SK-N-SH treated with all-trans-retinoic acid at 6 μM for 48 hours (cell line): ENCODE data around the gene TAF5.

Experiments used
- ATAC-seq: fragments of 200-7000 bp; cut with Tn5 transposase; 3 replicates; pipeline ENCODE4 v1.9.1; 2020; ENCODE audit warnings: mild to moderate bottlenecking, moderate library complexity
- ARNTL ChIP-seq: fragments of 450-650 bp; formaldehyde crosslinking; IDR thresholded peaks from 2 replicates; pipeline ENCODE4 v1.5.0; 2020; ENCODE audit warnings: low read depth, mild to moderate bottlenecking, moderate library complexity, borderline replicate concordance
- BACH2 ChIP-seq: fragments of 250-450 bp; sonication (Bioruptor Pico); IDR thresholded peaks from 2 replicates; pipeline ENCODE4 v1.9.0; 2021; ENCODE audit warnings: mild to moderate bottlenecking, borderline replicate concordance
- CSDC2 ChIP-seq: fragments of 250-450 bp; sonication (Bioruptor Pico); IDR thresholded peaks from 2 replicates; pipeline ENCODE4 v1.5.0; 2020; ENCODE audit warnings: mild to moderate bottlenecking, moderate library complexity
- ESRRG ChIP-seq: fragments of 250-450 bp; sonication (Bioruptor Pico); IDR thresholded peaks from 2 replicates; pipeline ENCODE4 v1.6.1; 2021; ENCODE audit warnings: mild to moderate bottlenecking
- GLIS3 ChIP-seq: fragments of 250-450 bp; sonication (Bioruptor Pico); IDR thresholded peaks from 2 replicates; pipeline ENCODE4 v1.5.0; 2020; ENCODE audit warnings: mild to moderate bottlenecking, moderate library complexity
- ISL1 ChIP-seq: fragments of 250-450 bp; sonication (Bioruptor Pico); IDR thresholded peaks from 2 replicates; pipeline ENCODE4 v2.1.2; 2022; ENCODE audit warnings: mild to moderate bottlenecking, moderate library complexity
- PPARA ChIP-seq: fragments of 250-450 bp; sonication (Bioruptor Pico); IDR thresholded peaks from 2 replicates; pipeline ENCODE4 v1.5.0; 2020; ENCODE audit warnings: mild to moderate bottlenecking, borderline replicate concordance
- RARB ChIP-seq: fragments of 250-450 bp; sonication (Bioruptor Pico); IDR thresholded peaks from 2 replicates; pipeline ENCODE4 v1.8.0; 2021; ENCODE audit warnings: mild to moderate bottlenecking, moderate library complexity
- SNAI2 ChIP-seq: fragments of 250-450 bp; sonication (Bioruptor Pico); IDR thresholded peaks from 2 replicates; pipeline ENCODE4 v1.5.0; 2020; ENCODE audit warnings: mild to moderate bottlenecking, moderate library complexity
- TCF4 ChIP-seq: fragments of 250-450 bp; sonication (Bioruptor Pico); IDR thresholded peaks from 2 replicates; pipeline ENCODE4 v1.8.0; 2021; ENCODE audit warnings: mild to moderate bottlenecking, moderate library complexity, borderline replicate concordance
- TOX ChIP-seq: fragments of 250-450 bp; sonication (Bioruptor Pico); IDR thresholded peaks from 2 replicates; pipeline ENCODE4 v1.8.0; 2021; ENCODE audit warnings: mild to moderate bottlenecking, moderate library complexity, borderline replicate concordance
- ZFP3 ChIP-seq: fragments of 250-450 bp; sonication (Bioruptor Pico); IDR thresholded peaks from 2 replicates; pipeline ENCODE4 v1.5.0; 2020; ENCODE audit warnings: mild to moderate bottlenecking, moderate library complexity
- ZFP30 ChIP-seq: fragments of 450-650 bp; formaldehyde crosslinking; IDR thresholded peaks from 2 replicates; pipeline ENCODE4 v1.5.0; 2022; ENCODE audit warnings: mild to moderate bottlenecking, moderate library complexity
- ZNF565 ChIP-seq: fragments of 450-650 bp; formaldehyde crosslinking; conservative IDR thresholded peaks from 2 replicates; pipeline ENCODE4 v1.5.0; 2020; ENCODE audit warnings: low read depth, mild to moderate bottlenecking, moderate library complexity
- ZNF70 ChIP-seq: fragments of 450-650 bp; formaldehyde crosslinking; IDR thresholded peaks from 2 replicates; pipeline ENCODE4 v1.5.0; 2020; ENCODE audit warnings: mild to moderate bottlenecking, moderate library complexity
- ZNF8 ChIP-seq: fragments of 450-650 bp; formaldehyde crosslinking; IDR thresholded peaks from 2 replicates; pipeline ENCODE4 v1.5.0; 2020; ENCODE audit warnings: mild to moderate bottlenecking, moderate library complexity
- TF ChIP-seq, protein P1 (sequence below): fragments of 250-450 bp; sonication (Bioruptor Pico); IDR thresholded peaks from 2 replicates; pipeline ENCODE4 v1.8.0; 2021; ENCODE audit warnings: low read depth, mild to moderate bottlenecking, moderate library complexity, borderline replicate concordance
- TF ChIP-seq, protein P2 (sequence below): fragments of 250-450 bp; sonication (Bioruptor Pico); IDR thresholded peaks from 2 replicates; pipeline ENCODE4 v1.5.1; 2021; ENCODE audit warnings: mild to moderate bottlenecking, moderate library complexity
- TF ChIP-seq, protein P3 (sequence below): fragments of 250-450 bp; sonication (Bioruptor Pico); IDR thresholded peaks from 2 replicates; pipeline ENCODE4 v1.5.1; 2020; ENCODE audit warnings: low read depth, mild to moderate bottlenecking, moderate library complexity
- TF ChIP-seq, protein P4 (sequence below): fragments of 250-450 bp; sonication (Bioruptor Pico); IDR thresholded peaks from 2 replicates; pipeline ENCODE4 v1.5.0; 2020; ENCODE audit warnings: mild to moderate bottlenecking, moderate library complexity

TAF5 gene

DNA sequence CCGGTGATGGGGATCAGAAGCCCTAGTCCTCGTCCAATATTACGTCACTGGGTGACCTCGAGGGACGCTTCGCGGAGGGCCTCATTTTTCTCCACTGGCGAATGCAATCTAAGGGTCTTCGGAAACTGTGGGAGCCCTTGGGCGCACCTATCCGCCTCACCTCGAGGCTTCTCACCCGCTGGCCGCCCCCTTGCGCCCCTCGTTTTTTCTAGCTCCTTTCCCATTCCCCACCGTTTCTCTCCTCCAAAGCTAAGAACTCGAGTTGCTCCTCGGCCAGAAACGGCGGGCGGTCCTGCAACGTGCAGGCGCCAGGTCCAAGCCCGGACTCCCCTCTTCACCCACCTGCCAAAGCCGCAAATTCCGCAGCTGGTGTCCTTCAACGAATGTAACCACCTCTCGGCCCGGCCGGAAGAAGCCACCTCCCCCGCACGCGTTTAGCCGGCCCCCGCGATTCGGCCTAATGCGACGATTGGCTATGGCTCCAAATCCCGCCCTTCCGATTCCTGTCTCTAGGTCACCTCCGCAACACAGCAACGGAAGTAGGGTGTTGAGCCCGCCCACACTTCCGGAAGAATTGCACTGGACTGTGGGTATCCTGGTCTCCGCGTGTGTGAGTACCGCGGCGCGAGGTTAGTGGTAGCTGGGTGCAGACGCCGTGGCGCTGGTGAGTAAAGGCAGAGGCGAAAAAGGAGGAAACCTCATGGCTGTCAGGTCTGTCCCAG lies 28.5 kb downstream of the TAF5 start, which contains the start of the genes ATP5MK and PDCD11:
Gene ATP5MK, minus strand, starts transcription at position 409 of the 722 bp plus-strand sequence. CDS start 4,018 bp downstream, outside the sequence.
Gene PDCD11, plus strand, starts transcription at position 560 of the 722 bp plus-strand sequence. CDS start 1,801 bp downstream, outside the sequence.
- TF ChIP-seq CSDC2 (CRISPR knock-in tag) (no peak), ZNF8 (no peak), TCF4 (no peak), ZNF565 (CRISPR knock-in tag) (no peak), ISL1 (CRISPR knock-in tag) (no peak), RARB (CRISPR knock-in tag) (no peak), GLIS3 (CRISPR knock-in tag) (no peak), SNAI2 (CRISPR knock-in tag) (no peak), ZNF70 (CRISPR knock-in tag) (no peak), ZFP3 (CRISPR knock-in tag) (no peak), BACH2 (CRISPR knock-in tag) (no peak), ARNTL (no peak)
- TF ChIP-seq, protein P1, sequence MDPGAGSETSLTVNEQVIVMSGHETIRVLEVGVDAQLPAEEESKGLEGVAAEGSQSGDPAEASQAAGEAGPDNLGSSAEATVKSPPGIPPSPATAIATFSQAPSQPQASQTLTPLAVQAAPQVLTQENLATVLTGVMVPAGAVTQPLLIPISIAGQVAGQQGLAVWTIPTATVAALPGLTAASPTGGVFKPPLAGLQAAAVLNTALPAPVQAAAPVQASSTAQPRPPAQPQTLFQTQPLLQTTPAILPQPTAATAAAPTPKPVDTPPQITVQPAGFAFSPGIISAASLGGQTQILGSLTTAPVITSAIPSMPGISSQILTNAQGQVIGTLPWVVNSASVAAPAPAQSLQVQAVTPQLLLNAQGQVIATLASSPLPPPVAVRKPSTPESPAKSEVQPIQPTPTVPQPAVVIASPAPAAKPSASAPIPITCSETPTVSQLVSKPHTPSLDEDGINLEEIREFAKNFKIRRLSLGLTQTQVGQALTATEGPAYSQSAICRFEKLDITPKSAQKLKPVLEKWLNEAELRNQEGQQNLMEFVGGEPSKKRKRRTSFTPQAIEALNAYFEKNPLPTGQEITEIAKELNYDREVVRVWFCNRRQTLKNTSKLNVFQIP (CRISPR knock-in tag): no peak
- TF ChIP-seq, protein P2, sequence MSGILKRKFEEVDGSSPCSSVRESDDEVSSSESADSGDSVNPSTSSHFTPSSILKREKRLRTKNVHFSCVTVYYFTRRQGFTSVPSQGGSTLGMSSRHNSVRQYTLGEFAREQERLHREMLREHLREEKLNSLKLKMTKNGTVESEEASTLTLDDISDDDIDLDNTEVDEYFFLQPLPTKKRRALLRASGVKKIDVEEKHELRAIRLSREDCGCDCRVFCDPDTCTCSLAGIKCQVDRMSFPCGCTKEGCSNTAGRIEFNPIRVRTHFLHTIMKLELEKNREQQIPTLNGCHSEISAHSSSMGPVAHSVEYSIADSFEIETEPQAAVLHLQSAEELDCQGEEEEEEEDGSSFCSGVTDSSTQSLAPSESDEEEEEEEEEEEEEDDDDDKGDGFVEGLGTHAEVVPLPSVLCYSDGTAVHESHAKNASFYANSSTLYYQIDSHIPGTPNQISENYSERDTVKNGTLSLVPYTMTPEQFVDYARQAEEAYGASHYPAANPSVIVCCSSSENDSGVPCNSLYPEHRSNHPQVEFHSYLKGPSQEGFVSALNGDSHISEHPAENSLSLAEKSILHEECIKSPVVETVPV (CRISPR knock-in tag): no peak
- TF ChIP-seq, protein P3, sequence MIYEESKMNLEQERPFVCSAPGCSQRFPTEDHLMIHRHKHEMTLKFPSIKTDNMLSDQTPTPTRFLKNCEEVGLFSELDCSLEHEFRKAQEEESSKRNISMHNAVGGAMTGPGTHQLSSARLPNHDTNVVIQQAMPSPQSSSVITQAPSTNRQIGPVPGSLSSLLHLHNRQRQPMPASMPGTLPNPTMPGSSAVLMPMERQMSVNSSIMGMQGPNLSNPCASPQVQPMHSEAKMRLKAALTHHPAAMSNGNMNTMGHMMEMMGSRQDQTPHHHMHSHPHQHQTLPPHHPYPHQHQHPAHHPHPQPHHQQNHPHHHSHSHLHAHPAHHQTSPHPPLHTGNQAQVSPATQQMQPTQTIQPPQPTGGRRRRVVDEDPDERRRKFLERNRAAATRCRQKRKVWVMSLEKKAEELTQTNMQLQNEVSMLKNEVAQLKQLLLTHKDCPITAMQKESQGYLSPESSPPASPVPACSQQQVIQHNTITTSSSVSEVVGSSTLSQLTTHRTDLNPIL (CRISPR knock-in tag): no peak
- TF ChIP-seq, protein P4, sequence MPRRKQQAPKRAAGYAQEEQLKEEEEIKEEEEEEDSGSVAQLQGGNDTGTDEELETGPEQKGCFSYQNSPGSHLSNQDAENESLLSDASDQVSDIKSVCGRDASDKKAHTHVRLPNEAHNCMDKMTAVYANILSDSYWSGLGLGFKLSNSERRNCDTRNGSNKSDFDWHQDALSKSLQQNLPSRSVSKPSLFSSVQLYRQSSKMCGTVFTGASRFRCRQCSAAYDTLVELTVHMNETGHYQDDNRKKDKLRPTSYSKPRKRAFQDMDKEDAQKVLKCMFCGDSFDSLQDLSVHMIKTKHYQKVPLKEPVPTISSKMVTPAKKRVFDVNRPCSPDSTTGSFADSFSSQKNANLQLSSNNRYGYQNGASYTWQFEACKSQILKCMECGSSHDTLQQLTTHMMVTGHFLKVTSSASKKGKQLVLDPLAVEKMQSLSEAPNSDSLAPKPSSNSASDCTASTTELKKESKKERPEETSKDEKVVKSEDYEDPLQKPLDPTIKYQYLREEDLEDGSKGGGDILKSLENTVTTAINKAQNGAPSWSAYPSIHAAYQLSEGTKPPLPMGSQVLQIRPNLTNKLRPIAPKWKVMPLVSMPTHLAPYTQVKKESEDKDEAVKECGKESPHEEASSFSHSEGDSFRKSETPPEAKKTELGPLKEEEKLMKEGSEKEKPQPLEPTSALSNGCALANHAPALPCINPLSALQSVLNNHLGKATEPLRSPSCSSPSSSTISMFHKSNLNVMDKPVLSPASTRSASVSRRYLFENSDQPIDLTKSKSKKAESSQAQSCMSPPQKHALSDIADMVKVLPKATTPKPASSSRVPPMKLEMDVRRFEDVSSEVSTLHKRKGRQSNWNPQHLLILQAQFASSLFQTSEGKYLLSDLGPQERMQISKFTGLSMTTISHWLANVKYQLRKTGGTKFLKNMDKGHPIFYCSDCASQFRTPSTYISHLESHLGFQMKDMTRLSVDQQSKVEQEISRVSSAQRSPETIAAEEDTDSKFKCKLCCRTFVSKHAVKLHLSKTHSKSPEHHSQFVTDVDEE: no peak
- ATAC-seq: peak; percentile 100

DNA sequence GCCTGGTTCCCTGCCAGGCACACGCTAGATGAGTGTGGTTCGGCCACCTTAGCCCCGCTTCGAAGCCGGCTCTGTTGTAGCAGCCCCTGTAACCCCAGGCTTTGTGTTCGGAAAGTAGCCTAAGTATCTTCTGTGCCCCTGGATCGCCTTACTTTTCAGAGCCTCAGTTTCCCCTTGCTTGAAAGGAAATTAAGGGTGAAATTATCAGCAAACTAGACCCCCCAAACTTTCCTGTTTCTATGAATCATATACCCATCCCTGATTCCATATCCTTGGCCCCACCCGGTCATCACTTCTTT lies 29.0 kb downstream of the TAF5 start:
- ATAC-seq: no peak
- no peak for TF ChIP-seq GLIS3 (CRISPR knock-in tag)
- TF ChIP-seq, protein P4: no peak
- TF ChIP-seq ESRRG (CRISPR knock-in tag): no peak
- TF ChIP-seq ZNF70 (CRISPR knock-in tag): no peak
- no peak for TF ChIP-seq ISL1 (CRISPR knock-in tag)

DNA sequence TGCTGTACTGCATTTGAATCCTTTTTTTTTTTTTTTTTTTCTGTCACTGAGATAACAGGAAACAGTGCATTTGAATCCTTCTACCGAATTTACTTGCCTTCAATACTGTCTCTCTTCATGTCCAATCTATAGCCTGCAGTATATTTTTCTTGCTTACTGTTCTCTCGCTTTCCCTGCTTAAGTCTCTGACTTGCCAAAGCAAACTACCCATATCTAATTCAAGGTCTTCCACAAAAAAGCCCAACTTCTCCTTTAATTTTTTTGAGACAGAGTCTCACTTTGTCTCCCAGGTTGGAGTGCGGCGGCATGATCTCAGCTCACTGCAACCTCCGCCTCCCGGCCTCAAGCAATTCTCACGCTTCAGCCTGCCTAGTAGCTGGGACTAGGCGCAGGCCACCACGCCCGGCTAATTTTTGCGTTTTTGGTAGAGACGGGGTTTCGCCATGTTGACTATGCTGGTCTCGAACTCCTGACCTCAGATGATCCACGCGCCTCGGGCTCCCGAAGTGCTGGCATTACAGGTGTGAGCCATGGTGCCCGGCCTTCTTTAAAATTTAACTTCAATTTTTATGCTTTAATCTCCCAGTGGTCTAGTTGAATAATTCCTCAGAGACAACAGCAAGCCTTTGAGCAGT lies 29.5 kb downstream of the TAF5 start:
- TF ChIP-seq, protein P1 (CRISPR knock-in tag): no peak
- TF ChIP-seq TOX (CRISPR knock-in tag): no peak
- TF ChIP-seq SNAI2 (CRISPR knock-in tag): no peak
- TF ChIP-seq ISL1 (CRISPR knock-in tag): no peak
- TF ChIP-seq ZNF565 (CRISPR knock-in tag): no peak
- no peak for TF ChIP-seq ZFP30 (CRISPR knock-in tag)
- no peak for TF ChIP-seq TCF4
- TF ChIP-seq PPARA: no peak
- TF ChIP-seq ZNF70 (CRISPR knock-in tag): no peak
- TF ChIP-seq, protein P3 (CRISPR knock-in tag): no peak
- TF ChIP-seq BACH2 (CRISPR knock-in tag): no peak
- no peak for TF ChIP-seq ZNF8
- ATAC-seq: peak; percentile 20
